GM19395 (cell line): ENCODE data around the gene CDC6.

Experiments
- ATAC-seq: cut with Tn5 transposase; IDR thresholded peaks from one replicate; pipeline ENCODE4 v1.9.1; 2021; ENCODE audit warnings: mild to moderate bottlenecking, moderate library complexity; ENCODE audit not compliant: unreplicated experiment

Gene CDC6

DNA sequence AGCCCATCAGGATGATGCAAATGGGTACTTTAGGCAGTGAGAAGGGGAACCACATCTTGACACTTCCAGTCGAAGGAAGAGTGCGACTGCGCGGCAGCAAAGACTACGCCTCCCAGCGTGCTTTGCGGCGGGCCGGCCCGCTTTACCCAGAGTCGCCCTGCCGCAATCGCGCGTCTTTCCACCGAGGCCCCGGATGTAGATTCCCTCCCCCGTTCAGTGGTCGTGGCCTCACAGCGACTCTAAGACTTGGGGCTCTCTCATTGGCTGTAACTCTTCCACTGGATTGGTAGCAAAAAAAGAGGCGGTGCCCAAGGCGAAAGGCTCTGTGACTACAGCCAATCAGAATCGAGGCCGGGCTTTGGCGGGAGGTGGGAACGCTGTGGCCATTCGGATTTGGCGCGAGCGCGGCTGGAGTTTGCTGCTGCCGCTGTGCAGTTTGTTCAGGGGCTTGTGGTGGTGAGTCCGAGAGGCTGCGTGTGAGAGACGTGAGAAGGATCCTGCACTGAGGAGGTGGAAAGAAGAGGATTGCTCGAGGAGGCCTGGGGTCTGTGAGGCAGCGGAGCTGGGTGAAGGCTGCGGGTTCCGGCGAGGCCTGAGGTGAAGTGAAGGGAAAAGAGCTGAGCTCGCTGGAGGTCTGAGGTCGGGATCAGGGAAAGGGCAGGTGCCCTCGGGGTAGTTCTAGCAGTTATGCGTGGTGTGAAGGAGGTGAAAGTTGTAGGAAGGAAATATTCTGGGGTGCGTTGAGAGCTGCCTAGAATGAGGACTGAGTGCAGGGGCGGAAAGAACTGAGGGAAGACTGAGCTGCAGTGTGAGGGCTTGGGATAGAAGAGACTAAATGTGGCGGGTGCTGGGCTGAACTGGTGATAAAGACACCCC is at the start of gene CDC6:
TSS of gene CDC6 (plus strand) at position 386 of the 876 bp plus-strand sequence. CDS start 1,542 bp downstream, outside the sequence.
- peak; percentile 94 for ATAC-seq

GRCh38 chr17:40241252-40241834 is 46.3 kb upstream of the CDC6 start:
- ATAC-seq: no peak

GRCh38 chr17:40242774-40243173 is 44.9 kb upstream of the CDC6 start:
- no peak for ATAC-seq

DNA sequence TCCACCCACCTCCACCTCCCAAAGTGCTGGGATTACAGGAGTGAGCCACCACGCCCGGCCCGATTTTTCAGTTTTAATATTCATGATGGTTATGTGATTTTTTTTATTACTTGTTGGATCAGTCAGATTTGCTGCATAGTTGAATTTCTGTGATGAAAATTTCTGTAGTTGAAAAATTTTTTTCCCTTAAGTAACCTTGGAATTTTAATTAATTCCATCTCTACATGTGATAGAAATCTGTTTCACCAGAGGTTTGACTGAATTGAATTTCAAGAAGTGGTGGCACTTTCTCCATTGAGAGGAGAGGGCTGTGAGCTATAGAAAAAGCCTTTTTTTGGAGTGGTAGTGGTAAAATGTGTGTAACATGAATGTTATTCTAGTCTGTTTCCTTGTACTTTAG is 43.9 kb upstream of the CDC6 start:
- no peak for ATAC-seq

DNA sequence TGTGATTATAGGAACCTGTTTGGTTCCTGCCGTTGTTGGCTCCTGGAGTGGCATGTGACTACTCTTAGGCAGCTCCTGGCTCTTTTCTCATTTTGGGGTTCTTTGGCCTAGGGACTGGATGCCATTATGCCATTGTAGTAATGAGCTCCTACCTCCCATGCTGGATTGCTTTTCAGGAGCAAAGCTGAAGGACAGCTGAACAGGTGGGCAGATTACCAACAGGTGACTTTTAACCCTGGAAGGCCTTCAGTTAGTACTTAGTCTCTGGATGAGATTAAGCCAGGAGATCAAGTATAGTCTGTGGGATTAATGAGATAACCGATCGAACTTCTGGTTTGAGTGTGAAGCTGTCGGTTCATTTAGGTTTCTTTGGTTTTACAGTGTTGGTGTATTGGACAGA is 43.4 kb upstream of the CDC6 start:
- ATAC-seq: no peak

DNA sequence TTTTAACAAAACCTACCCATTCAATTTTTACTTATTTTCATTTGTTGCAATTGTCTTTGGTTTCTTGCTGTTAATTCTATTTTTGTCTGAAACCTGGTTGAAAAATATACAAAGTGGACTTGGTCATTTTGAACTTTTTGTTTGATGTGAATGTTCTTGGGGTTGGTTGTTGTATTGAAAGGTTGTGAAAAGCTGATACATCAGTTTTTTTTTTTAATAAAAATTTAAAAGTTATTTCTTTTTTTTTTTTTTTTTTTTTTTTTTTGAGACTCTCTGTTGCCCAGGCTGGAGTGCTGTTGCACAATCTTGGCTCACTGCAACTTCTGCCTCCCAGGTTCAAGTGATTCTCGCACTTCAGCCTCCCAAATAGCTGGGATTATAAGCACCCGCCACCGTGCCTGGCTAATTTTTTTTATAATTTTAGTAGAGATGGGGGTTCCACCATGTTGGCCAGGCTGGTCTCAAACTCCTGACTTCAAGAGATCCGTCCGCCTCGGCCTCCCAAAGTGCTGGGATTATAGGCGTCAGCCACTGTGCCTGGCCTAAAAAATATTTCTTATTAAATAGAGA is 39.7 kb upstream of the CDC6 start:
- no peak for ATAC-seq

GRCh38 chr17:40248507-40248906 is 39.2 kb upstream of the CDC6 start:
- ATAC-seq: no peak

- ATAC-seq: no peak
These were observed 36.1 kb upstream of the CDC6 start for GRCh38 chr17:40251576-40251975.

- ATAC-seq: no peak
These were observed 34.1 kb upstream of the CDC6 start for GRCh38 chr17:40253565-40253964.

- ATAC-seq: no peak
These were observed 28.2 kb upstream of the CDC6 start for GRCh38 chr17:40259505-40259904.

GRCh38 chr17:40260528-40260927 is 27.2 kb upstream of the CDC6 start:
- no peak for ATAC-seq

GRCh38 chr17:40264458-40265185 is 23.1 kb upstream of the CDC6 start:
- ATAC-seq: no peak

- no peak for ATAC-seq
These were observed 22.3 kb upstream of the CDC6 start for GRCh38 chr17:40265337-40265736.

- no peak for ATAC-seq
These were observed 20.8 kb upstream of the CDC6 start for GRCh38 chr17:40266882-40267281.

- ATAC-seq: no peak
These were observed 19.5 kb upstream of the CDC6 start for GRCh38 chr17:40268141-40268712.

GRCh38 chr17:40278414-40278813 is 9.3 kb upstream of the CDC6 start:
- no peak for ATAC-seq

GRCh38 chr17:40279402-40279801 is 8.3 kb upstream of the CDC6 start:
- ATAC-seq: no peak

- ATAC-seq: no peak
These were observed 6.0 kb upstream of the CDC6 start for GRCh38 chr17:40281663-40282062.

DNA sequence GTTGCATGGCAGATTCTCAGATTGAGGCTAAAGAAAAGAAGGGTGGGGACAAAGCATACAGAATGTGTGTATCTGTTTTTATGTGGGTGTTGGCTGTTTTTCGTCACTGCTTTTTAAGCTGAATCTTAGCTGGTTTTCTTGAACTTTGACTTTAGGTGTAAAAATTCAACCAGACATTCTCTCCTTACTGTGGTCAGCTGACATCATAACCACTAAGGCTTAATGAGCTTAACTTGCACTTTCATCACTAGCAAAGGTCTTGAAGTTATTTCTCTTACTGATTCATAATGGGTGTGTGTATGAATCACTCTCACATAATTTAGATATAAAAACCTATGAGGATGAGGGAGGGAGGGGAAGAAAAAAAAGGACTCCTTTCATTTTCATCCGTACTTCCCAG is 4.0 kb upstream of the CDC6 start:
- no peak for ATAC-seq

DNA sequence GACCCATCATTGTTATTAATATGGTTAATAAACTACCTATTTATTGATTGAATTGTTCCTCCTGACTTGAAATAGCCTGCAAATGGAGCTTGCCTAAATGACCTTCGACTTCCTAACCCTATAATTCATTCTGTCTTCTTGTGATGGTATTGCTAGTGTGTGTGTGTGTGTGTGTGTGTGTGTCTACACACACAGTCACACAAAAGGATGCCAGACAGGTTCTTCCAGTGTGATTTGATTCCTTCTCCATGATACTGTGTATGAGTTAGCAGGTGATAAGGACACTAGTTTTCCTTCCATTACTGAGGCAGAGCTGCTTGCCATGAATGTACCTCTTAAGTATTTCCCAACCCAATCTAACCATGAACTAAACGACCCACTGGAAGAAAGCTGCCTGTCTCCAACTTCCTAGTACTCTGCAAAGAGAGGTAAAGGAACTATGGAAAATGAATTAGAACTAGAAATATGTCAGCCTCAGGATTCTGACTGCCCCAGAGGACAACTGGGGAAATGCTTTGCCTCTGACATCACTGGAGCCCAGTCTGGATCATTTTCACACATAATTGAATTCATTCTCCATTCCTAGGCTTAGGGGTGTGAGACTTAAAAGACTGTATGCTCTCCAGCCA is 3.5 kb upstream of the CDC6 start:
- no peak for ATAC-seq

DNA sequence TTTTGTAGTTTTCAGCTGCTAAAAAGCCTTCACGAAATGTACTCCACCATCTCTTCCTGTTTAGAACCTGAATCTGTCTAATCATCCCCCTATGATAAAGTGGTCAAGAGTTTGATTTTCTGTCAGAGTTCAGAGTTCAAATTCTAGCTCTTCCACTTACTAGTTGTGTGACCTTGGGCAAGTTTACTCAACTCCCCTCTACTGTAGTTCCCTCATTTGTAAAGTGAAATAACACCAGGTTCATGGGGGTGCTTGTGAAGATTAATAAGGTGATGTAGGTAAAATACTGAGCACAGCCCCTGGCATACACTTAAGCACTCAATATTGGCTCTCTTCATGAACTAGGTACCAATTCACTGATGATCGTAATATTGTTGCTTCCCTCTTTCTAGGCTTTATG is 1.2 kb upstream of the CDC6 start:
- ATAC-seq: no peak
